ENCODE data around the gene OR2T6.
"Not testable (repeated sequence)": the region's sequence is repeated elsewhere in the genome, so short reads cannot be mapped to it uniquely, and the experiment has no call there.

OR2T6 gene

GRCh38 chr1:248417854-248418253 is 42.3 kb downstream of the OR2T6 start:
- peaks cover 17% of the 10 kb centered on the region; the same call in 1 of the 2 replicates for H3K9me3 ChIP-seq (ENCODE audit: insufficient read depth, low read length)
- no peaks in the 10 kb centered on the region for H3K4me1 ChIP-seq (ENCODE audit: low read length)
- H3K4me3 ChIP-seq (ENCODE audit: low read length), result no peak overlapping the region
- no peak overlapping the region for H3K27ac ChIP-seq (ENCODE audit: low read length)
- no peaks in the 10 kb centered on the region for H3K27me3 ChIP-seq (ENCODE audit: low read depth, low read length)
- no peak overlapping the region for H3K4me2 ChIP-seq (ENCODE audit: low read length)
- H3K79me2 ChIP-seq (ENCODE audit: low read length), result no peaks in the 10 kb centered on the region
- H2AFZ ChIP-seq (ENCODE audit: low read depth, low read length), result no peak overlapping the region
- no peaks in the 10 kb centered on the region for H4K20me1 ChIP-seq (ENCODE audit: insufficient read depth, low read length)
- H3K36me3 ChIP-seq (replicated peaks; ENCODE audit: low read depth, low read length), result peaks cover 2% of the 10 kb centered on the region
- no peak for TF ChIP-seq EZH2phosphoT487 (IDR thresholded peaks at IDR 0.05; ENCODE audit: low read depth)
- TF ChIP-seq CTCF (IDR thresholded peaks at IDR 0.05; ENCODE audit: low read depth, low read length), result no peak
- H3K9ac ChIP-seq (ENCODE audit: low read length), result no peak overlapping the region

- Histone ChIP-seq H3K9ac (ENCODE audit: low read length) (no peak overlapping the region), H3K27me3 (ENCODE audit: low read depth, low read length) (no peaks in the 10 kb centered on the region), H3K36me3 (replicated peaks; ENCODE audit: low read depth, low read length) (peaks cover 2% of the 10 kb centered on the region), H3K4me1 (ENCODE audit: low read length) (no peaks in the 10 kb centered on the region), H4K20me1 (ENCODE audit: insufficient read depth, low read length) (no peaks in the 10 kb centered on the region), H3K4me3 (ENCODE audit: low read length) (no peak overlapping the region), H3K27ac (ENCODE audit: low read length) (no peak overlapping the region), H2AFZ (ENCODE audit: low read depth, low read length) (no peak overlapping the region), H3K79me2 (ENCODE audit: low read length) (no peaks in the 10 kb centered on the region), H3K9me3 (ENCODE audit: insufficient read depth, low read length) (peaks cover 23% of the 10 kb centered on the region; the same call in 1 of the 2 replicates), H3K4me2 (ENCODE audit: low read length) (no peak overlapping the region)
- no peak for TF ChIP-seq CTCF (IDR thresholded peaks at IDR 0.05; ENCODE audit: low read depth, low read length)
- TF ChIP-seq EZH2phosphoT487 (IDR thresholded peaks at IDR 0.05; ENCODE audit: low read depth), result no peak
These were observed 45.8 kb downstream of the OR2T6 start for GRCh38 chr1:248421384-248421783.

DNA sequence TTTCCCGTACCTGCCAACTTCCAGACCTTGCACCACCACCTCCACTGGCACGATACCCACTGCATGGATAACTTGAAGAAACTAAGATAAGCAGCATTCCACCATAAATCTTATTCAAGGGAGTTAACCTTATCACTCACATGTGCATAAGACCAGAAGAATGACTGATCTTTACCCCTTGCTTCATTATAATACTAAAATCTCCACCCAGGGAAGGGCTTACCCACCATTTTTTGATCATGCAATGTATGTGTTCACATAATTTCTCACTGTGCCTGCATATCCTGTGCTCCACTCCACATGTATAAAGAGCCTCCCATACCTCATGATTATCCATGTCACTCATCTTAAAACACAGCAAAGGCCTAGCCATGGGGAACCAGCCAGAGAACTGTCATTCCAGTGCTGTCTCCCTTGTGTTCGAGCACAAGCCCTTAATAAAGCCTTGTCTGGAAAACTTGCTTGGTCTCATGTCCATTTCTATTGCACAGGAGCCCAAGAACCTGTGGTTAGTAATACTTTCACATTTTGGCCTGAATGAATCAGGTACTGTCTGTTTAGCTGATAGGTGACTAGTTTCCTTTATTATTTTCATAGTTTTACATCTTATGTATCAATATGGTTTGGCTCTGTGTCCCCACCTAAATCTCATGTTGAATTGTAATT is 52.1 kb downstream of the OR2T6 start:
- not testable (repeated sequence) for H2AFZ ChIP-seq (ENCODE audit: low read depth, low read length); H3K27me3 ChIP-seq (ENCODE audit: low read depth, low read length); H3K79me2 ChIP-seq (ENCODE audit: low read length); H3K36me3 ChIP-seq (replicated peaks; ENCODE audit: low read depth, low read length); H3K9me3 ChIP-seq (ENCODE audit: insufficient read depth, low read length); H3K4me3 ChIP-seq (ENCODE audit: low read length); H3K9ac ChIP-seq (ENCODE audit: low read length); H3K4me2 ChIP-seq (ENCODE audit: low read length); H4K20me1 ChIP-seq (ENCODE audit: insufficient read depth, low read length)
- peaks cover 14% of the 10 kb centered on the region for H3K4me1 ChIP-seq (ENCODE audit: low read length)
- H3K27ac ChIP-seq (ENCODE audit: low read length), result peak overlapping the region; percentile 27; the same call in 1 of the 2 replicates

DNA sequence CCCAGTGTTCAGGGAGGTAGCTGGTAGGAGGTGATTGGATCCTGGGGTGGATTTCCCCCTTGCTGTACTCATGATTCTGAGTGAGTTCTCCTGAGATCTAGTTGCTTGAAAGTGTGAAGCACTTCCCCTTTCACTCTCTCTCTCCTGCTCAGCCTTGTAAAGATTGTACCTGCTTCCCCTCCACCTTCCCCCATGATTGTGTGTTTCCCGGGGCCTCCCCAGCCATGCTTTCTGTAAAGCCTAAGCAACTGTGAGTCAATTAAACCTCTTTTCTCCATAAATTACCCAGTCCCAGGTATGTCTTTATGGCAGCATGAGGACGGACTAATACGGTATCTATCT is 52.6 kb downstream of the OR2T6 start:
- not testable (repeated sequence) for H4K20me1 ChIP-seq (ENCODE audit: insufficient read depth, low read length); H3K79me2 ChIP-seq (ENCODE audit: low read length); H3K9ac ChIP-seq (ENCODE audit: low read length); H3K36me3 ChIP-seq (replicated peaks; ENCODE audit: low read depth, low read length); H3K9me3 ChIP-seq (ENCODE audit: insufficient read depth, low read length); H3K4me2 ChIP-seq (ENCODE audit: low read length); H3K27me3 ChIP-seq (ENCODE audit: low read depth, low read length); H2AFZ ChIP-seq (ENCODE audit: low read depth, low read length); H3K4me3 ChIP-seq (ENCODE audit: low read length)
- H3K27ac ChIP-seq (ENCODE audit: low read length), result peak overlapping the region; percentile 27; the same call in 1 of the 2 replicates
- H3K4me1 ChIP-seq (ENCODE audit: low read length), result peaks cover 14% of the 10 kb centered on the region

DNA sequence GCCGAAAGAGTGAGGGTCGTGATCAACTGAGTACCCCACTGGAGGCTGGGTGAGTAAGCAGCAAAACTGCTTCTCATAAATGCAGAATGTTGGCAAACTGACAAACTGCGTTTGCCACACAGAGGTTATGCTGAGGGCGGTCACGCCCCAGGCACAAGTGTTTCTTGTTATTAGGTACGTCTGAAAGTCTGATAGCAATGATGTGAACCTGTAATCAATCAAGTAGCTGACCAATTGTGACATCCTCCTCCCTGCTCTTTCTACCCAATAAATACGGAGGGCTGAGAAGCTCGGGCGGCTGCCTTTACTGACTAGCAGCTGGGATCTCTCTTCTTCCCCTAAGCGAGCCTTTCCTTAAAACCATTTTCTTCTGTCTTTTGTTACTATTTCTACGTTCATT is 56.1 kb downstream of the OR2T6 start:
- H3K9ac ChIP-seq (ENCODE audit: low read length); H3K4me2 ChIP-seq (ENCODE audit: low read length); H2AFZ ChIP-seq (ENCODE audit: low read depth, low read length); H3K36me3 ChIP-seq (replicated peaks; ENCODE audit: low read depth, low read length); H3K79me2 ChIP-seq (ENCODE audit: low read length); H4K20me1 ChIP-seq (ENCODE audit: insufficient read depth, low read length); H3K9me3 ChIP-seq (ENCODE audit: insufficient read depth, low read length); H3K4me3 ChIP-seq (ENCODE audit: low read length); H3K27me3 ChIP-seq (ENCODE audit: low read depth, low read length); H3K27ac ChIP-seq (ENCODE audit: low read length): not testable (repeated sequence)
- peaks cover 21% of the 10 kb centered on the region for H3K4me1 ChIP-seq (ENCODE audit: low read length)

GRCh38 chr1:248432201-248432600 is 56.7 kb downstream of the OR2T6 start:
- H3K9me3 ChIP-seq (ENCODE audit: insufficient read depth, low read length); H3K4me3 ChIP-seq (ENCODE audit: low read length); H3K9ac ChIP-seq (ENCODE audit: low read length); H4K20me1 ChIP-seq (ENCODE audit: insufficient read depth, low read length); H3K79me2 ChIP-seq (ENCODE audit: low read length); H3K36me3 ChIP-seq (replicated peaks; ENCODE audit: low read depth, low read length); H3K27me3 ChIP-seq (ENCODE audit: low read depth, low read length); H3K27ac ChIP-seq (ENCODE audit: low read length): not testable (repeated sequence)
- H3K4me2 ChIP-seq (ENCODE audit: low read length), result peak overlapping the region; percentile 15
- H3K4me1 ChIP-seq (ENCODE audit: low read length), result peaks cover 22% of the 10 kb centered on the region
- peak overlapping the region; percentile 53; the same call in 1 of the 2 replicates for H2AFZ ChIP-seq (ENCODE audit: low read depth, low read length)

- H3K27ac ChIP-seq (ENCODE audit: low read length); H4K20me1 ChIP-seq (ENCODE audit: insufficient read depth, low read length); H3K4me2 ChIP-seq (ENCODE audit: low read length); H3K27me3 ChIP-seq (ENCODE audit: low read depth, low read length); H3K4me3 ChIP-seq (ENCODE audit: low read length); H3K36me3 ChIP-seq (replicated peaks; ENCODE audit: low read depth, low read length); H2AFZ ChIP-seq (ENCODE audit: low read depth, low read length); H3K9me3 ChIP-seq (ENCODE audit: insufficient read depth, low read length); H3K79me2 ChIP-seq (ENCODE audit: low read length); H3K9ac ChIP-seq (ENCODE audit: low read length): not testable (repeated sequence)
- peaks cover 16% of the 10 kb centered on the region for H3K4me1 ChIP-seq (ENCODE audit: low read length)
These were observed 58.4 kb downstream of the OR2T6 start for GRCh38 chr1:248433811-248434415.

- not testable (repeated sequence) for H4K20me1 ChIP-seq (ENCODE audit: insufficient read depth, low read length); H3K9me3 ChIP-seq (ENCODE audit: insufficient read depth, low read length); H3K27me3 ChIP-seq (ENCODE audit: low read depth, low read length); H3K9ac ChIP-seq (ENCODE audit: low read length); H3K36me3 ChIP-seq (replicated peaks; ENCODE audit: low read depth, low read length); H3K27ac ChIP-seq (ENCODE audit: low read length); H2AFZ ChIP-seq (ENCODE audit: low read depth, low read length); H3K4me3 ChIP-seq (ENCODE audit: low read length); H3K79me2 ChIP-seq (ENCODE audit: low read length); H3K4me2 ChIP-seq (ENCODE audit: low read length)
- H3K4me1 ChIP-seq (ENCODE audit: low read length), result peaks cover 20% of the 10 kb centered on the region
These were observed 59.4 kb downstream of the OR2T6 start for GRCh38 chr1:248434913-248435312.

Measured in OCI-LY3 (cell line).